ENCODE results near the gene NEK4. TPM values are rescaled to one million over a fixed set of nuclear protein-coding genes. Genes with fewer than 3 reads are reported as not detected.

NEK4 gene
- total RNA-seq, 1 donor from 2014 or later, result 32.9 TPM

DNA sequence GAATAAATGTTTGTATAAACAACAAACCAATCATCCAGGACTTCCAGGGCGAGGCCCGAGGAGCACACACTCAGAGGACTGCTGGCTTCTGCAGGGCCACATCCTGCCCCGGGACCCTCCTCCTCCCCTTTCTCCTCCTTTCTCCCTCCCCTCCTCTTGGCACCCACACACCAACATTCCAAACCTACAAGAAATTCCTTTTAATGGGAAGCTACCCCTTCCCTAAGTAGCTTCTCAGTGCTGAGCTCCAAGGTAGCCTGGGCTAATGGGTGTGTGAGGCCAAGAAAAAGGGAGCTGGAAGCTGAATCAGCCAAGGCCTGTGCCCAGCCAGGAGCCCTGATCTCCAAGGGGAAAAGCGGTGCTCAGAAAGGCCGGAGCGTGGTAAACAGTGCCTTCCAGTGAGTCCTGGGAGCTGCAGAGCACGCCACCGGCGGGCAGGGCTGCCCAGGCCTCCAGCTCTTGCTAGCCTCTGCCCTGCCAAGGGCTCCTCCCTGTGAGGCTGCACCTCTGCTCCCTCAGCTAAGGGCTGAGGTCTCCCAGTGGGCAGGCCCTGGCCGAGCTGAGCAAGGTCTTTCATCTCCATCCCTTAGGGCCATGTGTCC is 27.7 kb upstream of the NEK4 start:
- TF ChIP-seq, protein P1, sequence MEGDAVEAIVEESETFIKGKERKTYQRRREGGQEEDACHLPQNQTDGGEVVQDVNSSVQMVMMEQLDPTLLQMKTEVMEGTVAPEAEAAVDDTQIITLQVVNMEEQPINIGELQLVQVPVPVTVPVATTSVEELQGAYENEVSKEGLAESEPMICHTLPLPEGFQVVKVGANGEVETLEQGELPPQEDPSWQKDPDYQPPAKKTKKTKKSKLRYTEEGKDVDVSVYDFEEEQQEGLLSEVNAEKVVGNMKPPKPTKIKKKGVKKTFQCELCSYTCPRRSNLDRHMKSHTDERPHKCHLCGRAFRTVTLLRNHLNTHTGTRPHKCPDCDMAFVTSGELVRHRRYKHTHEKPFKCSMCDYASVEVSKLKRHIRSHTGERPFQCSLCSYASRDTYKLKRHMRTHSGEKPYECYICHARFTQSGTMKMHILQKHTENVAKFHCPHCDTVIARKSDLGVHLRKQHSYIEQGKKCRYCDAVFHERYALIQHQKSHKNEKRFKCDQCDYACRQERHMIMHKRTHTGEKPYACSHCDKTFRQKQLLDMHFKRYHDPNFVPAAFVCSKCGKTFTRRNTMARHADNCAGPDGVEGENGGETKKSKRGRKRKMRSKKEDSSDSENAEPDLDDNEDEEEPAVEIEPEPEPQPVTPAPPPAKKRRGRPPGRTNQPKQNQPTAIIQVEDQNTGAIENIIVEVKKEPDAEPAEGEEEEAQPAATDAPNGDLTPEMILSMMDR (IDR thresholded peaks at IDR 0.05; ENCODE audit: unreplicated experiment), result no peak
- H3K36me3 Mint-ChIP-seq, result no peaks in the 10 kb centered on the region
- H3K27me3 Mint-ChIP-seq (ENCODE audit: low read depth), result no peaks in the 10 kb centered on the region
- DNase-seq (ENCODE audit: low spot score in 2 of 2, unreplicated experiment in 2 of 2), result no peak
- H3K27ac Mint-ChIP-seq, result no peak overlapping the region
- no peak overlapping the region for H3K4me3 Mint-ChIP-seq
- H3K4me1 Mint-ChIP-seq, result peaks cover 24% of the 10 kb centered on the region
- no peaks in the 10 kb centered on the region for H3K9me3 Mint-ChIP-seq

DNA sequence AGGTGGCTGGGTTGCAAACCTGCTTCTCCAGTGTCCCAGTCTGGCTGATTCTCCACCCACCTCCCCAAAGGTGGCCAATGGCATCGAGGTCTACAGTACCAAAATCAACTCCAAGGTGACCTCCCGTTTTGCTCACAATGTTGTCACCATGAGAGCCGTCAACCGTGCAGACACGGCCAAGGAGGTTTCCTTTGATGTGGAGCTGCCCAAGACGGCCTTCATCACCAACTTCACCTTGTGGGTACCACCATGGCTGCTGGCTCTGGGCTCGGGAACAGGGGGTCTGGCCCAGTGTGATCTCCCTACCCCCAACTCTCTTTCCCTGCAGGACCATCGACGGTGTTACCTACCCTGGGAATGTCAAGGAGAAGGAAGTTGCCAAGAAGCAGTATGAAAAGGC is 25.7 kb upstream of the NEK4 start:
- Mint-ChIP-seq H3K27me3 (ENCODE audit: low read depth) (no peaks in the 10 kb centered on the region), H3K4me1 (peaks cover 12% of the 10 kb centered on the region), H3K27ac (no peak overlapping the region), H3K4me3 (no peak overlapping the region), H3K36me3 (no peaks in the 10 kb centered on the region), H3K9me3 (no peaks in the 10 kb centered on the region)
- DNase-seq (ENCODE audit: low spot score in 2 of 2, unreplicated experiment in 2 of 2), result no peak
- TF ChIP-seq, protein P1 (IDR thresholded peaks at IDR 0.05; ENCODE audit: unreplicated experiment), result no peak

DNA sequence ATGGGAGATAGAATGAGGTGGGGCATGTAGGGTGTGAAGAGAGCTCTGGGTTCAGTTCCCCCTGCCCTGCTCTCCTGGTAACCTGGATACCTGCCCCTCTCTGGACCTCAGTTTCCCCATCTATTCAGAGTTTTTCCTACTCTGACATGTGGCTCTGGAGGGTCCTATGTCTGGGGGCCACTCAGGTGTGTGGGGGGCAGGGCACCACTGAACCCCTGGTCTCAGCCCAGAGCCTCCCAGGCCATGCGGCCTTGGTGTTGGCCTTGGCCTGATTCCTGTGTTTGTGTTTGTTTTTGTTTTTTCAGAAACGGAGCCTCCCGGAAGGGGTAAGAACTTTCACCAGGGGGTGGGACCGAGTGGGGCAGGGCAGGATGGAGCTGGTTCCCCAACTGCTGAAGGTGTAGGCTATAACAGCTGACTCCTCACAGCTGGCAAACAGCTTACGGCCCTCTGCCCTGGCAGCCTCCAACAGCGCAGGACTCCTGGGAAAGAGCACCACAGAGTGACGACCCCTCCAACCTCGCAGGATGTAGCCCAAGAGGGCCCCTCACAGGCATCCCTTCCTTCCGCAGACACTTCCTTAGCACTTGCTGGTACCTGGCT is 24.7 kb upstream of the NEK4 start:
- no peak for DNase-seq (ENCODE audit: low spot score in 2 of 2, unreplicated experiment in 2 of 2)
- TF ChIP-seq, protein P1 (IDR thresholded peaks at IDR 0.05; ENCODE audit: unreplicated experiment), result no peak
- H3K27me3 Mint-ChIP-seq (ENCODE audit: low read depth), result no peaks in the 10 kb centered on the region
- H3K27ac Mint-ChIP-seq, result no peak overlapping the region
- no peaks in the 10 kb centered on the region for H3K9me3 Mint-ChIP-seq
- H3K4me3 Mint-ChIP-seq, result no peak overlapping the region
- peaks cover 10% of the 10 kb centered on the region for H3K4me1 Mint-ChIP-seq
- H3K36me3 Mint-ChIP-seq, result no peaks in the 10 kb centered on the region

DNA sequence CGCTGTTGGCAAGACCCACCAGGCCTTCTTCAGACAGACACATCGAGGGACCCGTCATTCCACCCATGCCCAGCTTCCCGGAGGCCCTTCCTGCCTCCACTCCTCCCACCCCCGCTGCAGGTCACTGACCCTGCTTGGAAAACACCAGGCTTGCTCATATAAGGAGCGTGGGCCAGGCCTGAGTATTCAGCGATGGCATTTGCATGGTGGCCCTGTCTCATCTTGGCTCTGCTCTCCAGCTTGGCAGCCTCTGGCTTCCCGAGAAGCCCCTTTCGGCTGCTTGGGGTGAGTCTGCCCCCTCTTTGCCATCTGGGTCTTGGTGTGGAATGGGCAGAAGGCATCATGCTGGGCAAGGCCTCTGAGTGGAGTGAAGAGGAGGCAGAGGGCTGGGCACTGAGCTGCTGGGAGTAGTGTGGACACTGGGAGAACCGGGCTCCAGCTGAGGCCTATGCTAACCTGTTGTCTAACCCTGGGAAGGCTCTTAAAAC is 23.9 kb upstream of the NEK4 start, which contains the start of gene ITIH3:
Gene ITIH3 (plus strand): TSS at position 185 of the 488 bp plus-strand sequence. CDS start 8 bp downstream, at position 193.
- H3K27ac Mint-ChIP-seq, result no peak within 1 kb of the TSS
- peaks cover 10% of the 10 kb centered on the region for H3K4me1 Mint-ChIP-seq
- no peak for DNase-seq (ENCODE audit: low spot score in 2 of 2, unreplicated experiment in 2 of 2)
- no peaks in the 10 kb centered on the region for H3K36me3 Mint-ChIP-seq
- TF ChIP-seq, protein P1 (IDR thresholded peaks at IDR 0.05; ENCODE audit: unreplicated experiment), result no peak
- no peaks in the 10 kb centered on the region for H3K9me3 Mint-ChIP-seq
- no peaks in the 10 kb centered on the region for H3K27me3 Mint-ChIP-seq (ENCODE audit: low read depth)
- no peak within 1 kb of the TSS for H3K4me3 Mint-ChIP-seq

DNA sequence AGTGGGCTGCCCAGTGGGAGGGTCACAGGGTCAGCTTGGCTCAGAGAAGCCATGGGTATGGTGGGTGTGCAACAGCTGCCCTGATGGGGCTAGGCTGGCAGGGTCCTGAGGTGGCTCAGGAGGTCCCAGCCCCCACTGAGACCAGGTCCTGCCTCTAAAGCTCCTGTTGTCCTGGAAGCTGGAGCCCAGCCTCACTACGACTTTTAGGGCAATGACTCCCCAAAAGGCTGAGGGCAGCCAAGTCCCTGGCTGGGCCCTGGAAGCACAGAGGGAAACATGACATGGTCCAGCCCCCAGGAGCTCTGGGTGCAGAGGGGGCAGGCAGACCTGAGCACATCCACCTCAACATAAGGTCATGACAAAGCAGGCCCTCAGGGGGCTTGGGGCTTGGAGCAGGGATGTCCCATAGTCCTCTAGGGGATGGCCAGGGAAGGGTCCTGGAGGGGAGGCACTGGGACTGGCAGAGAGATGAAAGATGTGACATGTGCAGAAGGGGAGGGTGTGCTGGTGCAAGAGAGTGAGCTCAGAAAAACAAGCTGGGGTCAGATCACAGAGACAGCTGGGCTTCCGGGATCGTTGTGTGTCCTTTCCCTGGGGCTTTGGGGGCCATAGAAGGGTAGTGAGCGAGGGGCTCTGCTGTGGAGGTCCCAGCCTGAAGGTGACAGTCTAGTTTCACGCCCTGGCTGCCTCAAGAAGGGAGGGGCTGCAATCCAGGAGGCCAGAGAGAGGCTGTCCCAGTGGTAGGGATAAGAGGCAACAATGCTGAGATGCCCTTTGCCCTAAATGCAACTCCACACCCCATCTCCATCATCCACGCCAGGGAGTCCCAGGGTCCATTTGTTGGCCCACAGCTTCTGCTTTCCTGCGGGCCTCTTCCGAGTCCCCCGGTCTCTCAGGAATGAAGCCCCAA is 23.2 kb upstream of the NEK4 start:
- Mint-ChIP-seq H3K9me3 (no peaks in the 10 kb centered on the region), H3K36me3 (no peaks in the 10 kb centered on the region), H3K4me3 (no peak overlapping the region), H3K27me3 (ENCODE audit: low read depth) (no peaks in the 10 kb centered on the region), H3K27ac (no peak overlapping the region), H3K4me1 (peaks cover 8% of the 10 kb centered on the region)
- TF ChIP-seq, protein P1 (IDR thresholded peaks at IDR 0.05; ENCODE audit: unreplicated experiment), result no peak
- DNase-seq (ENCODE audit: low spot score in 2 of 2, unreplicated experiment in 2 of 2), result no peak

All from mesothelial cell of epicardium (in vitro differentiated cells).